LNCaP clone FGC (cell line): ENCODE results near the gene UBE2QL1.

ENCODE experiments used
- DNase-seq: peaks from one replicate; pipeline ENCODE4 v3.0.0-alpha.2; 2011; ENCODE audit warnings: low read depth
- H3K4me3 ChIP-seq: 2 replicates; pipeline ENCODE4 v1.5.1; 2011; ENCODE audit warnings: mild to moderate bottlenecking, low read depth, low read length, control low read depth
- CTCF ChIP-seq: IDR thresholded peaks from 2 replicates; pipeline ENCODE4 v1.5.1; 2012; ENCODE audit warnings: mild to moderate bottlenecking; ENCODE audit not compliant: control insufficient read depth, insufficient read depth; ENCODE audit errors: extremely low read depth

Gene UBE2QL1, protein sequence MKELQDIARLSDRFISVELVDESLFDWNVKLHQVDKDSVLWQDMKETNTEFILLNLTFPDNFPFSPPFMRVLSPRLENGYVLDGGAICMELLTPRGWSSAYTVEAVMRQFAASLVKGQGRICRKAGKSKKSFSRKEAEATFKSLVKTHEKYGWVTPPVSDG

GRCh38 chr5:6448622-6449464 lies at the start of gene UBE2QL1:
Gene UBE2QL1, plus strand, starts transcription at chr5:6448859. Its CDS starts 35 bp downstream, at chr5:6448894.
- TF ChIP-seq CTCF: no peak
- DNase-seq: no peak
- H3K4me3 ChIP-seq: no peak within 1 kb of the TSS

- DNase-seq: no peak
- H3K4me3 ChIP-seq: no peak overlapping the region
- no peak for TF ChIP-seq CTCF
Measured at GRCh38 chr5:6399980-6400910, 48.4 kb upstream of the UBE2QL1 start.

DNA sequence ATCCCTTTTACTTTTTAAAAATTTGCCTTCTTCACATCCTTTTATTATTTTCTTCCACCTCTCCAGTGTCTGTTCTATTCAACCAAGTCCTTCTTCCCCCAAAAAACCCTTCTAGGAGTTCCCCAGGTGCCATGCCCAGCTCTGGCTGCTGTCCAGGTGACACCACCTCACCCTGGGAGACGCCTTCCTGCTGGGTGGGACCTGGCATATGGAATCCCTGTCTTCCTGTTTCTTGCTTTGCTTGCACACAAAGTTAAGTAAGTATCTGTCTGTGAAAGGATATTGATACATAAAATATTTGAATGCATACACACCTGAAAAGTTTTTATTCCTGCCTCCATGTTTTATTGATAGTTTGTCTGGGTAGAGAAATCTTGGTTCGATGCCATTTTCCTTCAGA lies 47.2 kb upstream of the UBE2QL1 start:
- H3K4me3 ChIP-seq: no peak overlapping the region
- no peak for TF ChIP-seq CTCF
- no peak for DNase-seq

DNA sequence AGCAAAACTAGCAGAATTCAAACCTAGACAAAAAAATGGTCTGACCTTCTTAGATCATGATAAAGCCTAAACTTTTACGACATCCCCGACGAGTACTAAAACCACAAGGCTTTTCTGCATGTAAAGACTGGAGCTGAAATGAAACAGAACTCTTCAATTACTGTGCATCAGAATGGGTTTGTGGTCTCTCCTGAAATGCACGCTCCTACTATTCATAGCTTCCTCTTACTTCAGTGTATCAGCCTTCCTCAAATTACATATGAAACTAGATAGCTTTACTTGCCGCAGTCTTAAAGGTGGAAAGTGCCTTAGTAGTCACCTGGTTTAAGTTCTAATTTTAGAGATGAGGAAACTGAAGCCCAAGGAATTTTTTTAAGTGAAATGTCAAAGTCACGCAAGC lies 45.7 kb upstream of the UBE2QL1 start:
- TF ChIP-seq CTCF: no peak
- DNase-seq: no peak
- no peak overlapping the region for H3K4me3 ChIP-seq

- DNase-seq: no peak
- no peak overlapping the region for H3K4me3 ChIP-seq
- no peak for TF ChIP-seq CTCF
Measured at GRCh38 chr5:6403416-6403815, 45.2 kb upstream of the UBE2QL1 start.

GRCh38 chr5:6404129-6404528 lies 44.5 kb upstream of the UBE2QL1 start:
- no peak for DNase-seq
- TF ChIP-seq CTCF: no peak
- no peak overlapping the region for H3K4me3 ChIP-seq
